RWPE1 (cell line): ENCODE results near the gene GJD4.

Experiments used
- CTCF ChIA-PET: fragments of 350-600 bp; sonication (Branson Sonifier 250); formaldehyde crosslinking; extraction: SDS; loops from one replicate; lab custom pipeline; 2021; lab: Yijun Ruan, JAX
- POLR2A ChIA-PET: fragments of 400-600 bp; formaldehyde crosslinking; extraction: SDS; loops from one replicate; lab custom pipeline; 2020; ENCODE audit warnings: antibody characterized with exemption; ENCODE audit not compliant: low non-redundant PET; lab: Yijun Ruan, JAX
- DNase-seq: peaks from one replicate; pipeline ENCODE4 v3.0.0; 2012; ENCODE audit warnings: low spot score
- H3K27ac ChIP-seq: fragments of 450-650 bp; 2 replicates; pipeline ENCODE4 v1.5.1; 2017
- CTCF ChIP-seq: fragments of 450-650 bp; conservative IDR thresholded peaks from 2 replicates; pipeline ENCODE4 v1.5.1; 2017; ENCODE audit warnings: low read depth, mild to moderate bottlenecking

Gene GJD4

GRCh38 chr10:35576730-35577129 is 28.4 kb upstream of the GJD4 start:
- DNase-seq: no peak
- ChIA-PET POLR2A (no interaction called here), CTCF (interaction anchor here (0.6 to 1.2 kb wide), 3 partner anchors 13 to 219 kb away, joined by 3 to 5 read pairs (median 4); no protein-coding TSS in a partner anchor)
- TF ChIP-seq CTCF: no peak
- no peak overlapping the region for H3K27ac ChIP-seq

DNA sequence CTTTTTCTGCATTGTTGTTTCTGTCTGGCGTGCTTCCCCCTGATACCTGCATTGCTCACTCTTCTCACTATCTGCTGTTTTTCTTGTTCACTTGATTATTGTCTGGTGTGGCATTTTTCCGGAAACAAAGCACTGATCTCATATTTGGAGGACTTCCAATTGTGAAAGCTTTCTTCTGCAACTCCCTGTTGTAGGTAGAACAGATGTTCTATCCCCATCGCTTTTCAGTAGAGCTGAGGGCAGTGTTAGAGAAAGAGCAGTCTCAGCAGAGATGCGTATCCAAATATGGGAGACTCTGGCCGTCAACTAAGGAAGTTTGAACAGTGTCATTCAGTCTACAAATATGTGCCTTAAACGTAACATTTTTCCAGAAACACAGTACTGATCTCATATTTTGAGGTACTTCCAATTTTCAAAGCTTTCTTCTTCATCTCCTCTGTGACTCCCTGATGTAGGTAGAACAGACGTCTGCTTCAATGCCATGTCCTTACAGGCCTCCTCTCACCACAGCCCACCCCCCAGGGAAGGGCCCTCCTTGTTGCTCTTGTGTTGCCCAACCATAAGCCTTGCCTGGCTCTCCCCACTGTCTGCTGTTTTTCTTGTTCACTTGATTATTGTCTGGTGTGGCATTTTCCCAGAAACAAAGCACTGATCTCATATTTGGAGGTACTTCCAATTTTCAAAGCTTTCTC is 27.1 kb upstream of the GJD4 start:
- DNase-seq: no peak
- no peak overlapping the region for H3K27ac ChIP-seq
- ChIA-PET CTCF (no interaction called here), POLR2A (interaction anchor here (0.7 kb wide), 1 partner anchor 8 kb away, joined by 3 read pairs; no protein-coding TSS in a partner anchor)
- no peak for TF ChIP-seq CTCF

GRCh38 chr10:35578618-35578956 is 26.6 kb upstream of the GJD4 start:
- no peak overlapping the region for H3K27ac ChIP-seq
- TF ChIP-seq CTCF: no peak
- ChIA-PET POLR2A (interaction anchor here (0.7 kb wide), 1 partner anchor 7 kb away, joined by 3 read pairs; no protein-coding TSS in a partner anchor), CTCF (no interaction called here)
- DNase-seq: no peak

DNA sequence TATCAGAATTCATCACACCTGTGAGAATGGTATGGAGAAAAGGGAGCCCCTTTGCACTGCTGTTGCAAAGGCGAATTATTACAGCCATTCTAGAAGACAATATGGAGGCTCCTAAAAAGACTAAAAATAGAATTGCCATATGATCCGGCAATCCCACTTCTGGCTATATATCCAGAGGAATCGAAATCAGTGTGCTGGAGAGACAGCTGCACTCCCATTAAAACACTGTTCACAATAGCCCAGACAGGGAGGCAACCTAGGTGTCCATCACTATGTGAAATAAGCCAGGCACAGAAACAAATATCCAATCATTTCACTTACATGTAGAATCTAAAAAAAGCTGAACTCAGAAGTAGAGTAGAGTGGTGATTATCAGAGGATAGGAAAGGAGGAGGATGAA is 26.0 kb upstream of the GJD4 start:
- no peak for DNase-seq

DNA sequence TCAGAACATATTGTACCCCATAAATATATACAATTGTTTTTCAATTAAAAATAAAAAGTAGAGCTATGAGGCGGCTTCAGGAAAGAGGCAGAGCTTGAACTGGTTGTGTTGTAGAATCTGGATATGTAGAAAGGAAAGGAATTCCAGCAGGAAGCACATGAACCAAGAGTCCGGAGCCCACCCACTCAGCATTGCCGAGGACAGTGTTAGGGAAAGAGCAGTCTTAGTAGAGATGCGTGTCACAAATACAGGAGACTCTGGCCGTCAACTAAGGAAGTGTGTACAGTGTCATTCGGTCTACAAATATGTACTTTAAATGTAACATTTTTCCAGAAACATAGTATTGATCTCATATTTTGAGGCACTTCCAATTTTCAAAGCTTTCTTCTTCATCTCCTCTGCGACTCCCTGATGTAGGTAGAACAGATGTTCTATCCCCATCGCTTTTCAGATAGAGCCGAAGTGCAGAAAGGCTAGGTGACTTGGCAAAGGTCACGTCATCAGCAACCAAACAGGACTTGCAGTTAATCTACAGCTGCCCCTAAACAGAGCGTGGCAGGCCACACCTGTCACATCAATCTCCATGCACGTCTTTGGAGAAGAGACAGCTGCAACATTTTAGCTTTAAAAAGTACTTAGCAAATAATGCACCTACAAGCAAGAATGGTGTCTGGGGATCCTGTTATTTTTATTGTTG is 25.3 kb upstream of the GJD4 start:
- no peak overlapping the region for H3K27ac ChIP-seq
- DNase-seq: no peak
- CTCF ChIA-PET: interaction anchor here (0.7 kb wide), 1 partner anchor 673 kb away, joined by 3 read pairs; no protein-coding TSS in a partner anchor
- POLR2A ChIA-PET: no interaction called here
- TF ChIP-seq CTCF: no peak

More for the DNA sequence above, 26.0 kb upstream of the GJD4 start:
- POLR2A ChIA-PET: no interaction called here
- TF ChIP-seq CTCF: no peak
- CTCF ChIA-PET: no interaction called here
- H3K27ac ChIP-seq: no peak overlapping the region

GRCh38 chr10:35580423-35580770 is 24.7 kb upstream of the GJD4 start:
- POLR2A ChIA-PET: no interaction called here
- CTCF ChIA-PET: interaction anchor here (0.7 kb wide), 1 partner anchor 673 kb away, joined by 3 read pairs; no protein-coding TSS in a partner anchor
- TF ChIP-seq CTCF: no peak
- no peak overlapping the region for H3K27ac ChIP-seq
- no peak for DNase-seq
